ENCODE data around the gene PHF12.

Gene PHF12

GRCh38 chr17:28888832-28889231 is 62.5 kb downstream of the PHF12 start:
- Histone ChIP-seq H3K4me3 (replicated peaks; ENCODE audit: insufficient read depth, low read length) (no peak overlapping the region), H3K27me3 (ENCODE audit: insufficient read depth, poor library complexity, severe bottlenecking) (no peaks in the 10 kb centered on the region), H3K27ac (replicated peaks) (no peak overlapping the region)
- DNase-seq (ENCODE audit: low read depth in 1 of 2, low spot score in 1 of 2), result no peak
- TF ChIP-seq GABPA (IDR thresholded peaks at IDR 0.05; ENCODE audit: low read depth) (no peak), CTCF (IDR thresholded peaks at IDR 0.05; ENCODE audit: insufficient read depth, low read length) (no peak), SPI1 (IDR thresholded peaks at IDR 0.05; ENCODE audit: borderline replicate concordance, low read depth) (no peak), REST (IDR thresholded peaks at IDR 0.05; ENCODE audit: insufficient replicate concordance, low read depth) (no peak), POLR2AphosphoS5 (IDR thresholded peaks at IDR 0.05; ENCODE audit: low read depth) (no peak)

GRCh38 chr17:28887871-28888471 is 63.3 kb downstream of the PHF12 start:
- TF ChIP-seq CTCF (IDR thresholded peaks at IDR 0.05; ENCODE audit: insufficient read depth, low read length), result no peak
- no peak for TF ChIP-seq REST (IDR thresholded peaks at IDR 0.05; ENCODE audit: insufficient replicate concordance, low read depth)
- no peak; the same call in 1 of the 2 replicates for TF ChIP-seq POLR2AphosphoS5 (IDR thresholded peaks at IDR 0.05; ENCODE audit: low read depth)
- no peak for TF ChIP-seq GABPA (IDR thresholded peaks at IDR 0.05; ENCODE audit: low read depth)
- TF ChIP-seq SPI1 (IDR thresholded peaks at IDR 0.05; ENCODE audit: borderline replicate concordance, low read depth), result no peak
- Histone ChIP-seq H3K27me3 (ENCODE audit: insufficient read depth, poor library complexity, severe bottlenecking) (no peaks in the 10 kb centered on the region), H3K27ac (replicated peaks) (no peak overlapping the region), H3K4me3 (replicated peaks; ENCODE audit: insufficient read depth, low read length) (no peak overlapping the region)
- DNase-seq (ENCODE audit: low read depth in 1 of 2, low spot score in 1 of 2), result no peak

GRCh38 chr17:28885951-28886350 is 65.4 kb downstream of the PHF12 start:
- no peak for TF ChIP-seq REST (IDR thresholded peaks at IDR 0.05; ENCODE audit: insufficient replicate concordance, low read depth)
- no peak for TF ChIP-seq SPI1 (IDR thresholded peaks at IDR 0.05; ENCODE audit: borderline replicate concordance, low read depth)
- no peak for TF ChIP-seq POLR2AphosphoS5 (IDR thresholded peaks at IDR 0.05; ENCODE audit: low read depth)
- TF ChIP-seq CTCF (IDR thresholded peaks at IDR 0.05; ENCODE audit: insufficient read depth, low read length), result no peak
- no peak for TF ChIP-seq GABPA (IDR thresholded peaks at IDR 0.05; ENCODE audit: low read depth)
- Histone ChIP-seq H3K27me3 (ENCODE audit: insufficient read depth, poor library complexity, severe bottlenecking) (no peaks in the 10 kb centered on the region), H3K4me3 (replicated peaks; ENCODE audit: insufficient read depth, low read length) (no peak overlapping the region), H3K27ac (replicated peaks) (no peak overlapping the region)
- DNase-seq (ENCODE audit: low read depth in 1 of 2, low spot score in 1 of 2), result no peak

Data from HL-60 (cell line).